ENCODE data around the gene RALGAPA1.

- TF ChIP-seq GATA3 (IDR thresholded peaks at IDR 0.05; ENCODE audit: low read depth, low read length) (no peak), GATA2 (IDR thresholded peaks at IDR 0.05; ENCODE audit: low read depth, low read length) (no peak)
These were observed 2.8 kb downstream of the RALGAPA1 start for GRCh38 chr14:35806006-35806907.
